Measurements from ENCODE around the gene DCP2. TPM values are rescaled to one million over a fixed set of nuclear protein-coding genes. Genes with fewer than 3 reads are reported as not detected.
"Not testable (repeated sequence)": the region's sequence is repeated elsewhere in the genome, so short reads cannot be mapped to it uniquely, and the experiment has no call there.

Gene DCP2
- total RNA-seq, 4 donors from 2014 or later = 9.8 to 30.9 (median 27.2) TPM

DNA sequence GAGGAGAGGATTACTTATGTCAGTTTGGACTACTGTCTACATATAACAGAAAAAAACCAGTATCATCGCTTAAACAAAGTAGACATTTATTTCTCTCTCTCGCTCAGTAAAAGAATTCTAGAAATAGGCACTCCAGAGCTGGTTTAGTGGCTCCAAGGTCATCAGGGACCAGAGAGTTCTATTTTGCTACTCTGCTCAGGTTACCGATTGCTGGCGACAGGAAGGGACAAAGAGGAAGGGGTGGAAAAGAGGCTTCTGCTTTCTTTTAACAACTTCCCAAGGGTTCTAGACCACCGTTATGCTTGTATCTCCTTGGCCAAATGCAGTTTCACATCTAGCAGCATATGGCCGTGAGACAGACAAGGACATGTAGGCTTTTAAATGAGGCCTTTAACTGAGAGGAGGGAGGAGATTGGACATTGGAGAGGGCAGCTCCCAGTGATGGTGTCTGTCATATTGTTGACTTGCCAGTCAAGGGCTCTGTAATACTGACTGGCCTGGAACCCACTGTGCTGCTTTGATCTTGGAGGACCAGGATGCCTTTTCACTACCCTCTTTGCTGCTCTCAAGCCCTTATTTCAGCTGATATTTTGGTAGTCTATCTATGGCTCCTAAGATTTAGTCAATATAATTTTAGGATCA is 15.6 kb upstream of the DCP2 start:
- H3K36me3 ChIP-seq = no peaks in the 10 kb centered on the region
- peaks cover 37 to 49% of the 10 kb centered on the region in 2 donors for H3K4me1 ChIP-seq
- in situ Hi-C loops (cut with MboI; ENCODE audit: low sequenced_read_pairs in 4 of 4) (no loop called here), intact Hi-C loops (cut with DNase I; ENCODE audit: low total_unique reads) (loop anchor here (5.0 kb wide), 1 partner anchor 39 kb away; the partner anchor contains the start of gene REEP5)
- H3K4me3 ChIP-seq = no peak overlapping the region
- H3K27ac ChIP-seq = peak overlapping the region; percentile 23 to 68 (median 62)
- TF ChIP-seq, protein P1, sequence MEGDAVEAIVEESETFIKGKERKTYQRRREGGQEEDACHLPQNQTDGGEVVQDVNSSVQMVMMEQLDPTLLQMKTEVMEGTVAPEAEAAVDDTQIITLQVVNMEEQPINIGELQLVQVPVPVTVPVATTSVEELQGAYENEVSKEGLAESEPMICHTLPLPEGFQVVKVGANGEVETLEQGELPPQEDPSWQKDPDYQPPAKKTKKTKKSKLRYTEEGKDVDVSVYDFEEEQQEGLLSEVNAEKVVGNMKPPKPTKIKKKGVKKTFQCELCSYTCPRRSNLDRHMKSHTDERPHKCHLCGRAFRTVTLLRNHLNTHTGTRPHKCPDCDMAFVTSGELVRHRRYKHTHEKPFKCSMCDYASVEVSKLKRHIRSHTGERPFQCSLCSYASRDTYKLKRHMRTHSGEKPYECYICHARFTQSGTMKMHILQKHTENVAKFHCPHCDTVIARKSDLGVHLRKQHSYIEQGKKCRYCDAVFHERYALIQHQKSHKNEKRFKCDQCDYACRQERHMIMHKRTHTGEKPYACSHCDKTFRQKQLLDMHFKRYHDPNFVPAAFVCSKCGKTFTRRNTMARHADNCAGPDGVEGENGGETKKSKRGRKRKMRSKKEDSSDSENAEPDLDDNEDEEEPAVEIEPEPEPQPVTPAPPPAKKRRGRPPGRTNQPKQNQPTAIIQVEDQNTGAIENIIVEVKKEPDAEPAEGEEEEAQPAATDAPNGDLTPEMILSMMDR (IDR thresholded peaks at IDR 0.05 in 4 of 5, conservative IDR thresholded peaks at IDR 0.05 in 1 of 5) = no peak
- TF ChIP-seq POLR2A (IDR thresholded peaks at IDR 0.05) = no peak
- no peaks in the 10 kb centered on the region for H3K27me3 ChIP-seq
- ATAC-seq = no peak
- H3K9me3 ChIP-seq = no peaks in the 10 kb centered on the region
- DNase-seq = no peak

DNA sequence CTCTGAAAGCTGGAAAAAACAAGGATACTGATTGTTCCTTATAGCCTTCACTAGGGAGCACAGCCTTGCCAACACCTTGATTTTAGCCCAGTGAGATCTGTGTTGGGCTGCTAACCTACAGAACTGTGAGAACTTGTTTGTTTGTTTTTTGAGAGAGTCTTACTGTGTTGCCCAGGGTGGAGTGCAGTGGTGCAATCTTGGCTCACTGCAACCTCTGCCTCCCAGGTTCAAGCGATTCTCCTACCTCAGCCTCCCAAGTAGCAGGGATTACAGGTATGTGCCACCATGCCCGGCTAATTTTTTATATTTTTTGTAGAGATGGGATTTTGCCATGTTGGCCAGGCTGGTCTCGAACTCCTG is 13.2 kb upstream of the DCP2 start:
- ATAC-seq; H3K4me3 ChIP-seq; H3K36me3 ChIP-seq; H3K9me3 ChIP-seq; DNase-seq; H3K27me3 ChIP-seq; in situ Hi-C loops (cut with MboI; ENCODE audit: low sequenced_read_pairs in 4 of 4): not testable (repeated sequence)
- intact Hi-C loops (cut with DNase I; ENCODE audit: low total_unique reads) = loop anchor here (5.0 kb wide), 1 partner anchor 41 kb away; the partner anchor contains the start of gene REEP5
- peak overlapping the region; percentile 60 to 64 (median 62) for H3K27ac ChIP-seq
- peaks cover 31 to 42% of the 10 kb centered on the region in 2 donors for H3K4me1 ChIP-seq

DNA sequence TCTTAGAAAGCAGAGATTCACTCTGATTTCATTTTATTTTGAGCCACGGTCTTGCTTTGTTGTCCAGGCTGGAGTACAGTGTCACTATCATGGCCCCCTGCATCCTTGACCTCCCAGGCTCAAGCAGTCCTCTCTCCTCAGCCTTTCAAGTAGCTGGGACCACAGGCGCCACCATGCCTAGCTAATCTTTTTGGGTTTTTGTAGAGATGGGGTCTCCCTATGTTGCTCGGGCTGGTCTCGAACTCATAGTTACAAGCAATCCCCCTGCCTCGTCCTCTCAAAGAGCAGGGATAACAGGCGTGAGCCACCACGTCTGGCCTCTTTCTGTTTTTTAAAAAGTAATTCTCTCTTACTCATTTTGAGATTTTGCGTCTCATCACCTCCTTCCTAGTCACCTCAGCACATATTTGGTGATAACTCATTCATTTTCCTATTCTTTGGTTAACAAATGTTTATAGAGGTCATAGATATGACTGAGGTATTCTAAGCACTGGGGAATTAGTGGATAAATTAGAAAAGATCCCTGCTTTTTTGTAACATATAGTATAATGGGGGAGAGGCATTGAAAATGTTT is 10.8 kb upstream of the DCP2 start:
- in situ Hi-C loops (cut with MboI; ENCODE audit: low sequenced_read_pairs in 4 of 4) = no loop called here

DNA sequence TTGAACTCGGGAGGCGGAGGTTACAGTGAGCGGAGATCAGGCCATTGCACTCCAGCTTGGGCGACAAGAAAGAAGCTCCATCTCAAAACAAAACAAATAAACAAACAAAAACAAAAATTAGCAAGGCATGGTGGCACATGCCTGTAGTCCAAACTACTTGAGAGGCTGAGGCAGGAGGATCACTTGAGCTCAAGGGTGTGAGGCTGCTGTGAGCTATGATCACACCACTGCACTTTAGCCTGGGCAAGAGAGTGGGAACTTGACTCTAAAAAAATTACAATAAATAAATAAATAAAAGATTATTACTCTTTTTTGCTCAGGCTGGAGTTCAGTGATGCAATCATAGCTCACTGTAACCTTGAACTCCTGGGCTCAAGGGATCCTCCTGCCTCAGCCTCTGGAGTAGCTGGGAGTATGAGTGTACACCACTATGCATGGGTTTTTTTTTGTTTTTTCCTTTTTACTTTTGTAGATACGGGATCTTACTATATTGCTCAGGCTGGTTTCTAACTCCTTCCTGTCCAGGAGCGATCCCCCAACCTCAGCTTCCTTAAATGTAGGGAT is 9.0 kb upstream of the DCP2 start:
- DNase-seq = no peak
- ATAC-seq = no peak
- in situ Hi-C loops (cut with MboI; ENCODE audit: low sequenced_read_pairs in 4 of 4) = no loop called here
- TF ChIP-seq POLR2A (IDR thresholded peaks at IDR 0.05) = no peak
- TF ChIP-seq, protein P1 (IDR thresholded peaks at IDR 0.05 in 4 of 5, conservative IDR thresholded peaks at IDR 0.05 in 1 of 5) = no peak
- intact Hi-C loops (cut with DNase I; ENCODE audit: low total_unique reads) = no loop called here
- Histone ChIP-seq H3K27ac (no peak overlapping the region), H3K4me1 (peaks cover 8 to 14% of the 10 kb centered on the region in 2 donors), H3K27me3 (no peaks in the 10 kb centered on the region), H3K9me3 (no peaks in the 10 kb centered on the region), H3K4me3 (no peak overlapping the region), H3K36me3 (no peaks in the 10 kb centered on the region)

More for the DNA sequence above, 10.8 kb upstream of the DCP2 start:
- TF ChIP-seq, protein P1 (IDR thresholded peaks at IDR 0.05 in 4 of 5, conservative IDR thresholded peaks at IDR 0.05 in 1 of 5) = no peak
- no peak for TF ChIP-seq POLR2A (IDR thresholded peaks at IDR 0.05)
- H3K27me3 ChIP-seq = no peaks in the 10 kb centered on the region
- peaks cover 11 to 19% of the 10 kb centered on the region in 2 donors for H3K4me1 ChIP-seq
- H3K4me3 ChIP-seq = no peak overlapping the region
- H3K27ac ChIP-seq = no peak overlapping the region
- ATAC-seq (no peak), DNase-seq (no peak)
- no peaks in the 10 kb centered on the region for H3K36me3 ChIP-seq
- H3K9me3 ChIP-seq = no peaks in the 10 kb centered on the region
- intact Hi-C loops (cut with DNase I; ENCODE audit: low total_unique reads) = no loop called here

- H3K36me3 ChIP-seq = no peaks in the 10 kb centered on the region
- no peaks in the 10 kb centered on the region for H3K9me3 ChIP-seq
- no peak overlapping the region for H3K4me3 ChIP-seq
- ATAC-seq (no peak), DNase-seq (no peak)
- no peak for TF ChIP-seq POLR2A (IDR thresholded peaks at IDR 0.05)
- TF ChIP-seq, protein P1 (IDR thresholded peaks at IDR 0.05 in 4 of 5, conservative IDR thresholded peaks at IDR 0.05 in 1 of 5) = no peak
- in situ Hi-C loops (cut with MboI; ENCODE audit: low sequenced_read_pairs in 4 of 4) (no loop called here), intact Hi-C loops (cut with DNase I; ENCODE audit: low total_unique reads) (no loop called here)
- no peaks in the 10 kb centered on the region for H3K27me3 ChIP-seq
- H3K4me1 ChIP-seq = peaks cover 5 to 9% of the 10 kb centered on the region in 2 donors
- H3K27ac ChIP-seq = no peak overlapping the region
Observed at GRCh38 chr5:112968411-112969106, 8.0 kb upstream of the DCP2 start.
